AG09309 (cell line): ENCODE data around the gene CSRNP2.

Experiments used
- DNase-seq: peaks from one replicate; pipeline ENCODE4 v3.0.0-alpha.2; 2010; ENCODE audit warnings: low read depth
- H3K4me3 ChIP-seq: 2 replicates; pipeline ENCODE4 v1.5.1; 2011; ENCODE audit warnings: mild to moderate bottlenecking, low read depth, low read length, moderate library complexity; ENCODE audit not compliant: control insufficient read depth
- TF ChIP-seq, protein P1 (sequence below): IDR thresholded peaks from 2 replicates; pipeline ENCODE4 v1.5.1; 2011; ENCODE audit warnings: mild to moderate bottlenecking, low read depth, low read length, inconsistent platforms; ENCODE audit not compliant: insufficient read depth, control insufficient read depth; ENCODE audit errors: missing control alignments

Gene CSRNP2

DNA sequence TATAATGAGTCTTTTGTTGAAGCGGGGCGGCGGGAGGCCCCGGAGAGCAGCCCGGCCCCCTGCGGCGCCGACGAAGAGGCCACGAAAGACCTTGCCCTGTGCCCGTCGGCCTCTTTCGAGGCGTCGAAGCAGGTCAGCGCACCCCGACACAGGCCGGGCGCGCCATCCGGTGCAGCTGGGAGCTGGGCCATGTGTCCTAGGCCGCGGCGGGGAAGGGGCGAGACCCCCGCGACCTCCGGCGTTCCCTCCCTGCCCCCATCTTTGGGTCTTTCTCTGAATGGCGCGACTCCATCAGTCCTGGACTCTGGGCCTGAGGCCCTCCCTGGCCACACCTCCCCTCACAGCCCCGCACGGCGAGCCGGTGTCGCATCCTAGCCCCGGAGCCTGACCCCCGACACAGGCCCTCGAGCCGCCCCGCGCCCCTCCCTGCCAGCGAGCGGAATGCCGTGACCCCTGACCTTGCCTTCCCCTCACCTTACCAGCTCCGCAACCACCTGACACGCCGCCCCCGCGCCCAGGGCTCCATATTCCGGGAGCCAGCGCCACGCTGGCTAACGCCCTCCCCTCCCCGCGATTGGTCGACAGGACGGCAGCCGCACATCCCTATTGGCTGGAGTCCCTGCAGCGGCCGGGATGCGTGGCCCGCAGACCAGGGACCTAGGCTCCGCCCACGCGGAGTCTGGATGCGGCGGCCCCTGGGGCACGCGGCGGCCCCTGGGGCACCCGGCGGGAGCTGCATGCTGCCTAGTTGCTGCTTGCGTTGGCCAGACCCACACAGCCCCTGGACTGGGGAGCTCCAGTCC lies 57.4 kb downstream of the CSRNP2 start, which contains the start of gene SLC11A2:
Gene SLC11A2 (minus strand): TSS at position 549 of the 803 bp plus-strand sequence. CDS start 15,656 bp downstream, outside the sequence.
- peak; percentile 62 for DNase-seq
- peak within 1 kb of the TSS; percentile 87 for H3K4me3 ChIP-seq
- TF ChIP-seq, protein P1, sequence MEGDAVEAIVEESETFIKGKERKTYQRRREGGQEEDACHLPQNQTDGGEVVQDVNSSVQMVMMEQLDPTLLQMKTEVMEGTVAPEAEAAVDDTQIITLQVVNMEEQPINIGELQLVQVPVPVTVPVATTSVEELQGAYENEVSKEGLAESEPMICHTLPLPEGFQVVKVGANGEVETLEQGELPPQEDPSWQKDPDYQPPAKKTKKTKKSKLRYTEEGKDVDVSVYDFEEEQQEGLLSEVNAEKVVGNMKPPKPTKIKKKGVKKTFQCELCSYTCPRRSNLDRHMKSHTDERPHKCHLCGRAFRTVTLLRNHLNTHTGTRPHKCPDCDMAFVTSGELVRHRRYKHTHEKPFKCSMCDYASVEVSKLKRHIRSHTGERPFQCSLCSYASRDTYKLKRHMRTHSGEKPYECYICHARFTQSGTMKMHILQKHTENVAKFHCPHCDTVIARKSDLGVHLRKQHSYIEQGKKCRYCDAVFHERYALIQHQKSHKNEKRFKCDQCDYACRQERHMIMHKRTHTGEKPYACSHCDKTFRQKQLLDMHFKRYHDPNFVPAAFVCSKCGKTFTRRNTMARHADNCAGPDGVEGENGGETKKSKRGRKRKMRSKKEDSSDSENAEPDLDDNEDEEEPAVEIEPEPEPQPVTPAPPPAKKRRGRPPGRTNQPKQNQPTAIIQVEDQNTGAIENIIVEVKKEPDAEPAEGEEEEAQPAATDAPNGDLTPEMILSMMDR, result no peak

DNA sequence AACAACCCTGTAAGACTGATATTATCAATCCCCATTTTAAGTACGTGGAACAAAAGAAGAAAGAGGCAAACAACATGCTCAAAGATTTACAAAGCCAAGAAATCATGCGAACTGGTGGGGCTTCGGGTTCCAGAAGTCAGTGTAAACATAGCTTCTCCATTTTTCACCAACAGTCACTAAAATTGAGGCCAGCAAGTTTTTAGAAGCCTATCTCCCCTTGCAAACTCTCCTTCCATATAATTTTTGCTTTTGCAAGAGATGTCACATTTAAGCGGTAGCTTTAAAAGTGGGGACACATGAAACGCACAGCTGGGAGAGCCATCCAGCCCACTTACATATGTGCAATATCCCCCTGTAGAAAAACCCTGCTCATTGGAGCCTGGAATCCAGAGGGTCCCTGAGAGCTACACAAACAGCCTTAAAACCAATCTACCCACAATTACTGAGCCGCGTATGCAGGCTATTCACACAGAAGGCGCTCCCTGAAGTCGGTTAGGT lies 58.0 kb downstream of the CSRNP2 start:
- peak overlapping the region; percentile 87 for H3K4me3 ChIP-seq
- no peak for DNase-seq
- TF ChIP-seq, protein P1, result no peak

DNA sequence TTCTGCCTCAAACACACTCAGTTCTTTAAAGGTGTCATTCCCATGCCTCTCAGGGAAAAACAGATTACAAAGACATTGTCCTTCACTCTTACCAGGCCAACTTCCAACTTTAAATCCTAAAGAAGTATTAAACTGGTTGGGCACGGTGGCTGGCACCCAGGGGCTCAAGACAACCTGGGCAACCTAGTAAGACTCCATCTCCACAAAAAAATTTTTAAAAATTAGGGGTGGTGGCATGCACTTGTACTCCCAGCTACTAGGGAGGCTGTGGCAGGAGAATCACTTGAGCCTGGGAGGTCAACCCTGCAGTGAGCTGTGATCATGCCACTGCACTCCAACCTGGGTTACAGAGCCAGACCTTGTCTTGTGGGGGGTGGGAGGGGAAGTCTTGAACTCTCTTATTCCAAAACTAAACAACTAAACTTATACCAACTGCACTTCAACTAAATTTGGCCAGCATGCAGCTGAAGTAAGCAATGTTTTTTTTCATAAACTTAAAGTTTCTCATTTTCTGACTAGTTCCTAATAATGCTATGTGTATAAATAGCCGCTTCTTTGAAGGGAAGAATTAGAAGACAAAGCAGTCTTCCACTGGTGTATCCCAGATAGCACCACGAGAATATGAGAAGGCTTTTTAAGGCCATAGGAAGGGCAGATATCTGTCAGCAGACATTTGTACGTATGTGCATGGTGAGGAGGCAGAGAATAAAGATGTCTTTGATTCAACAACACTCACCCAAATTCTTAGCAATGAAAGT lies 59.6 kb downstream of the CSRNP2 start:
- TF ChIP-seq, protein P1, result no peak
- DNase-seq, result no peak
- H3K4me3 ChIP-seq, result peak overlapping the region; percentile 87

DNA sequence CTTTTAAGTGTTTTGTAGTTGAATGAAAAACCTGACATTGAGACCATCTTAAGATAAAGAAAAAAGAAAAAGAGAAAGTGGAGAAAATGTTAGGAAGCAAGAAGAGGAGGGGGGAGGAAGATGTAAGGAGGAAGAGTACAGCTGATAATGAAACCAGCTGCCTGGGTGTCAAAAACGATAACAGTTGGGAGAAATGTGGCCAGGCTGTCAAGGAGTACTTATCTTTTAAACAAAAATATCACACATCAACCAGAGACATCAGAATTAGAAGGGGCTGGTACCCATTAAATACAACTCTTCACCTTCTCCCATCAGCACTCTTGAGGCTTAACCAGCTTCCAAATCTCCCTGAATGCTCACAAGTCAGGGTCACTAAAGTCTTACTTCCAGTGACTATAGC lies 61.7 kb downstream of the CSRNP2 start:
- TF ChIP-seq, protein P1, result no peak
- no peak overlapping the region for H3K4me3 ChIP-seq
- DNase-seq, result no peak

DNA sequence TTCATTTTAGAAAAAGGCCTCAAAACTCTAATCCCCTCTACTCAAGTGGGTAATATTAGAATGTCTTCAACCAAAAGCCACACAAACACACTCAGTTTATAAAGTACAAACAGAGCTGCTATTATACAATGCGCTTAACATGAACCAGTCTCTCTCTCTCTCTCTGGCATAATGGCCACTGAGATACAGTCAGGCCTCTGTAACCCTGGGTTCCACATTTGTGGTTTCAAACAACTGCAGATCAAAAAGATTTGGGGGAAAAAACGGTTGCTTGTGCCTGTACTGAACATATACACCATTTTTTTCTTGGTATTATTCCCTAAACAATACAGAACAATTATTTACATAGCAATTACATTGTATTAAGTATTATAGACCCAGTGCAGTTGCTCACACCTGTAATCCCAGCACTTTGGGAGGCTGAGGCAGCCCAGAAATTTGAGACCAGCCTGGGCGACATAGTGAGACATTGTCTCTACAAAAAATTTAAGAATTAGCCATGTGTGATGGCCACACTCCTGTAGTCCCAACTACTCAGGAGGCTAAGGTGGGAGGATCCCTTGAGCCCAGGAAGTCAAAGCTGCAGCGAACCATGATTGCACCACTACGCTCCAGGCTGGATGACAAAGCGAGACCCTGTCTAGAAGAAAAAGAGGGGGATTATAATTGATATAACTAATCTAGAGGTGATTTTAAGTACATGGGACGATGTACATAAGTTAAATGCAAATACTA lies 62.8 kb downstream of the CSRNP2 start:
- TF ChIP-seq, protein P1, result no peak
- DNase-seq, result no peak
- H3K4me3 ChIP-seq, result no peak overlapping the region

DNA sequence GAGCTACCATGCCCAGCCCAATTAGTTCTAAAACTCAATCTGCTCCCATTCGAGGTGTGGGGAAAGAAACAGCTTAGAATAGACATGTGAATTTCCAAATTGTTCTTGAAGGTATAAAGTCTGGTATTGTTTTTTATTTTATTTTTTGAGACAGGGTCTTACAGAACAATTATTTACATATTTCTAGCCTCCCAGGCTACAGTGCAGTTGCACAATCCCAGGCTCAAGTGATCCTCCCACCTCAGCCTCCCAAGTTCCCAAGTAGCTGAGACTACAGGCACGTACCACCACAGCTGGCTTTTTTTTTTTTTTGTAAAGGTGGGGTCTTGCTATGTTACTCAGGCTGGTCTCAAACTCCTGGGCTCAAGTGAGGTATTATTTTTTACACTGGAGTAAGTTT lies 63.5 kb downstream of the CSRNP2 start:
- TF ChIP-seq, protein P1, result no peak
- DNase-seq, result no peak
- no peak overlapping the region for H3K4me3 ChIP-seq
